Measurements from ENCODE around the gene ADGB. TPM values are rescaled to one million over a fixed set of nuclear protein-coding genes. Genes with fewer than 3 reads are reported as not detected.

The ADGB gene
- total and polyA plus RNA-seq, 2 of the 13 experiments (the other 11 are each of a cell fraction or from before 2014, with no cell fraction given), result not detected

DNA sequence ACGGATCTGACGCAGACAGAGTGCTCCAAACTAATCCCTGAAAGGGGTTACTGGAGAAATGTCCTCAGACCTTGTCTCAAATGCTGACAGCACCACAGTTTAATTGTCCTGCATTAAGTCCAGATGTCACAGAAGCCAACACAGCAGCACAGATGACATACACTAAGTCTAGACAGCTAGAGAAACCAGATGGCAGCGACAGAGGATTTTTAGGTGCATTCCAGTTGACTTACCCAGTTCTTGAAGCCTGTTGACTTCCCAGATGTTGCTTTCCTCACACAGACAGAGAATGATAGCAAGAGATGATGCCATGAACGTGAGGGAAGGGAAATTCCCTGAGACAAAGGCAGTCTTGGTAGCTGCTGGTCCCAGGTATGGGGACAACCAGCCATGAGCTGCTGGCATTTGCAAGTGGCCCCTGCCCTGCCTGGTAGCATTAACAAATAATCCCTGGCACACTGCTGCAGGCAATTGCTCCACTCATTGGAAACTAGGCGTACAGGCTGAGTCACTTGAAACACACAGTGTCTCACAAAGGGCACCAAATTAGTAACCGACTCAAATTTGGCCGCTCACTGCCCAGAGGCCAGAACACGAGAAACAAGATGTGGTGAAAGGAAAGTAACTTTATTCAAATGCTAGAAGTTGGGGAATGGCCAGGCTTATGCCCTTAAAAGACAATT is 52.2 kb downstream of the ADGB start:
- CTCF ChIA-PET (ENCODE audit: low intra/inter-chr PET ratio, low total read pairs), result no interaction called here
- H3K4me3 ChIP-seq (replicated peaks in 1 of 3; ENCODE audit: insufficient read depth in 1 of 3, low read depth in 2 of 3, low read length in 3 of 3), result no peak overlapping the region
- no peaks in the 10 kb centered on the region for H4K20me1 ChIP-seq (ENCODE audit: insufficient read depth, low read length)
- no peaks in the 10 kb centered on the region for H3K27me3 ChIP-seq (ENCODE audit: control insufficient read depth in 1 of 2, insufficient read depth in 2 of 2, low read length in 2 of 2)
- in situ Hi-C loops (cut with HindIII; ENCODE audit: extremely low pct_ligation_motif_present, low pct_unique_long_range_greater_than_20kb), result no loop called here
- DNase-seq (ENCODE audit: low spot score) (no peak), FAIRE-seq (no peak), ATAC-seq (no peak)
- no TSS peak for BruUV-seq (replicated peaks)
- intact Hi-C loops (cut with micrococcal nuclease; ENCODE audit: unreplicated experiment), result no loop called here
- H3K4me2 ChIP-seq (ENCODE audit: low read depth, low read length), result no peak overlapping the region
- H3K79me2 ChIP-seq (ENCODE audit: insufficient read depth, low read length), result no peaks in the 10 kb centered on the region
- H3K27ac ChIP-seq (ENCODE audit: extremely low read length, insufficient read depth, low read length), result no peak overlapping the region
- H3K4me1 ChIP-seq (ENCODE audit: insufficient read depth, low read length), result no peaks in the 10 kb centered on the region
- H3K9ac ChIP-seq (ENCODE audit: insufficient read depth, low read depth, low read length), result no peak overlapping the region
- H2AFZ ChIP-seq (ENCODE audit: low read length), result no peak overlapping the region
- POLR2A ChIA-PET, result no interaction called here
- H3K36me3 ChIP-seq (replicated peaks in 1 of 2; ENCODE audit: control insufficient read depth in 1 of 2, insufficient read depth in 2 of 2, low read length in 2 of 2), result no peaks in the 10 kb centered on the region
- 8% methylated on average over 8 of the region's 8 CpGs for WGBS (ENCODE audit: low lambda C conversion rate)
- H3K9me3 ChIP-seq (ENCODE audit: low read length), result no peaks in the 10 kb centered on the region
- TF ChIP-seq ZFAT (CRISPR knock-in tag; conservative IDR thresholded peaks at IDR 0.05) (no peak), HOXA9 (CRISPR knock-in tag; IDR thresholded peaks at IDR 0.05; ENCODE audit: borderline replicate concordance) (no peak), ZNF737 (CRISPR knock-in tag; IDR thresholded peaks at IDR 0.05; ENCODE audit: borderline replicate concordance) (no peak), CREB1 (IDR thresholded peaks at IDR 0.05) (no peak), CREB1 (CRISPR knock-in tag; IDR thresholded peaks at IDR 0.05) (no peak), SATB2 (CRISPR knock-in tag; IDR thresholded peaks at IDR 0.05) (no peak), TOE1 (CRISPR knock-in tag; IDR thresholded peaks at IDR 0.05) (no peak), ELF4 (CRISPR knock-in tag; IDR thresholded peaks at IDR 0.05; ENCODE audit: borderline replicate concordance) (no peak), ZNF562 (CRISPR knock-in tag; IDR thresholded peaks at IDR 0.05; ENCODE audit: borderline replicate concordance) (no peak), SP4 (CRISPR knock-in tag; IDR thresholded peaks at IDR 0.05) (no peak)
- TF ChIP-seq, protein P1, sequence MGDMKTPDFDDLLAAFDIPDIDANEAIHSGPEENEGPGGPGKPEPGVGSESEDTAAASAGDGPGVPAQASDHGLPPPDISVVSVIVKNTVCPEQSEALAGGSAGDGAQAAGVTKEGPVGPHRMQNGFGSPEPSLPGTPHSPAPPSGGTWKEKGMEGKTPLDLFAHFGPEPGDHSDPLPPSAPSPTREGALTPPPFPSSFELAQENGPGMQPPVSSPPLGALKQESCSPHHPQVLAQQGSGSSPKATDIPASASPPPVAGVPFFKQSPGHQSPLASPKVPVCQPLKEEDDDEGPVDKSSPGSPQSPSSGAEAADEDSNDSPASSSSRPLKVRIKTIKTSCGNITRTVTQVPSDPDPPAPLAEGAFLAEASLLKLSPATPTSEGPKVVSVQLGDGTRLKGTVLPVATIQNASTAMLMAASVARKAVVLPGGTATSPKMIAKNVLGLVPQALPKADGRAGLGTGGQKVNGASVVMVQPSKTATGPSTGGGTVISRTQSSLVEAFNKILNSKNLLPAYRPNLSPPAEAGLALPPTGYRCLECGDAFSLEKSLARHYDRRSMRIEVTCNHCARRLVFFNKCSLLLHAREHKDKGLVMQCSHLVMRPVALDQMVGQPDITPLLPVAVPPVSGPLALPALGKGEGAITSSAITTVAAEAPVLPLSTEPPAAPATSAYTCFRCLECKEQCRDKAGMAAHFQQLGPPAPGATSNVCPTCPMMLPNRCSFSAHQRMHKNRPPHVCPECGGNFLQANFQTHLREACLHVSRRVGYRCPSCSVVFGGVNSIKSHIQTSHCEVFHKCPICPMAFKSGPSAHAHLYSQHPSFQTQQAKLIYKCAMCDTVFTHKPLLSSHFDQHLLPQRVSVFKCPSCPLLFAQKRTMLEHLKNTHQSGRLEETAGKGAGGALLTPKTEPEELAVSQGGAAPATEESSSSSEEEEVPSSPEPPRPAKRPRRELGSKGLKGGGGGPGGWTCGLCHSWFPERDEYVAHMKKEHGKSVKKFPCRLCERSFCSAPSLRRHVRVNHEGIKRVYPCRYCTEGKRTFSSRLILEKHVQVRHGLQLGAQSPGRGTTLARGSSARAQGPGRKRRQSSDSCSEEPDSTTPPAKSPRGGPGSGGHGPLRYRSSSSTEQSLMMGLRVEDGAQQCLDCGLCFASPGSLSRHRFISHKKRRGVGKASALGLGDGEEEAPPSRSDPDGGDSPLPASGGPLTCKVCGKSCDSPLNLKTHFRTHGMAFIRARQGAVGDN (CRISPR knock-in tag; IDR thresholded peaks at IDR 0.05), result no peak
- TF ChIP-seq, protein P2, sequence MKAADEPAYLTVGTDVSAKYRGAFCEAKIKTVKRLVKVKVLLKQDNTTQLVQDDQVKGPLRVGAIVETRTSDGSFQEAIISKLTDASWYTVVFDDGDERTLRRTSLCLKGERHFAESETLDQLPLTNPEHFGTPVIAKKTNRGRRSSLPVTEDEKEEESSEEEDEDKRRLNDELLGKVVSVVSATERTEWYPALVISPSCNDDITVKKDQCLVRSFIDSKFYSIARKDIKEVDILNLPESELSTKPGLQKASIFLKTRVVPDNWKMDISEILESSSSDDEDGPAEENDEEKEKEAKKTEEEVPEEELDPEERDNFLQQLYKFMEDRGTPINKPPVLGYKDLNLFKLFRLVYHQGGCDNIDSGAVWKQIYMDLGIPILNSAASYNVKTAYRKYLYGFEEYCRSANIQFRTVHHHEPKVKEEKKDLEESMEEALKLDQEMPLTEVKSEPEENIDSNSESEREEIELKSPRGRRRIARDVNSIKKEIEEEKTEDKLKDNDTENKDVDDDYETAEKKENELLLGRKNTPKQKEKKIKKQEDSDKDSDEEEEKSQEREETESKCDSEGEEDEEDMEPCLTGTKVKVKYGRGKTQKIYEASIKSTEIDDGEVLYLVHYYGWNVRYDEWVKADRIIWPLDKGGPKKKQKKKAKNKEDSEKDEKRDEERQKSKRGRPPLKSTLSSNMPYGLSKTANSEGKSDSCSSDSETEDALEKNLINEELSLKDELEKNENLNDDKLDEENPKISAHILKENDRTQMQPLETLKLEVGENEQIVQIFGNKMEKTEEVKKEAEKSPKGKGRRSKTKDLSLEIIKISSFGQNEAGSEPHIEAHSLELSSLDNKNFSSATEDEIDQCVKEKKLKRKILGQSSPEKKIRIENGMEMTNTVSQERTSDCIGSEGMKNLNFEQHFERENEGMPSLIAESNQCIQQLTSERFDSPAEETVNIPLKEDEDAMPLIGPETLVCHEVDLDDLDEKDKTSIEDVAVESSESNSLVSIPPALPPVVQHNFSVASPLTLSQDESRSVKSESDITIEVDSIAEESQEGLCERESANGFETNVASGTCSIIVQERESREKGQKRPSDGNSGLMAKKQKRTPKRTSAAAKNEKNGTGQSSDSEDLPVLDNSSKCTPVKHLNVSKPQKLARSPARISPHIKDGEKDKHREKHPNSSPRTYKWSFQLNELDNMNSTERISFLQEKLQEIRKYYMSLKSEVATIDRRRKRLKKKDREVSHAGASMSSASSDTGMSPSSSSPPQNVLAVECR (CRISPR knock-in tag; IDR thresholded peaks at IDR 0.05; ENCODE audit: borderline replicate concordance), result no peak

Data from HepG2 (cell line).